Omental fat pad (tissue), 4 donors: ENCODE measurements around the gene AMBP. TPM values are rescaled to one million over a fixed set of nuclear protein-coding genes. Genes with fewer than 3 reads are reported as not detected.

Experiments used
- ATAC-seq: fragments of 150-250 bp; one replicate; pipeline ENCODE4 v1.9.1; 2016; ENCODE audit warnings: mild to moderate bottlenecking, moderate library complexity; ENCODE audit not compliant: low FRiP score
- DNase-seq: peaks from one replicate; pipeline ENCODE4 v3.0.0-alpha.2; 2019; ENCODE audit warnings: low spot score
- total RNA-seq, 4 donors: library from RNA; depleted of rRNA; stranded (reverse); fragments of >200 nt; gene quantifications; one replicate each; pipeline ENCODE4 v1.1.0, GENCODE V29; 2016
- TF ChIP-seq, protein P1 (sequence below), 3 donors: fragments of 450-650 bp; IDR thresholded peaks; one replicate each; pipeline ENCODE4 v1.5.1; 2016 to 2017; ENCODE audit warnings: antibody characterized with exemption in 3 of 3, mild to moderate bottlenecking in 3 of 3, moderate library complexity in 2 of 3

The AMBP gene
- total RNA-seq, 4 donors from 2014 or later = not detected

DNA sequence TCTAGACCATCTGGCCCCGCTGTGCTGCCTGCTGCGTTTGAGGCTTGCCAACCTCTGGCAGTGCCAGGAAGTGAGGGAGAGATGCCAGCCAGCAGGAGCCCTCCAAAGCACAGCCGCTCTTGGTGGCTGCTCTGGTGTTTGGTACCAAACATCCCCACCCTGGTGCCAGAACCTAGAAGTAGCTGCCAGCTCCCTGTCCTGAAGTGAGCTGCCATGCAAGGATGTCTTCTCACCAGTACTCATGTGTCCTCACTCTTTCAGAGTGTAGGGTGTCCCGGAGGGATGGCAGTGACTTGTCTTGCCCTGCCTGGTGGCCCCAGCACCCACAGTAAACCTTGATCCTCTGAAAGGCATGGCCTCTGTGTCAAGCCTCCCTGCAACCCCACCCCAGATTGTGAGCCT is 43.4 kb downstream of the AMBP start:
- TF ChIP-seq, protein P1, sequence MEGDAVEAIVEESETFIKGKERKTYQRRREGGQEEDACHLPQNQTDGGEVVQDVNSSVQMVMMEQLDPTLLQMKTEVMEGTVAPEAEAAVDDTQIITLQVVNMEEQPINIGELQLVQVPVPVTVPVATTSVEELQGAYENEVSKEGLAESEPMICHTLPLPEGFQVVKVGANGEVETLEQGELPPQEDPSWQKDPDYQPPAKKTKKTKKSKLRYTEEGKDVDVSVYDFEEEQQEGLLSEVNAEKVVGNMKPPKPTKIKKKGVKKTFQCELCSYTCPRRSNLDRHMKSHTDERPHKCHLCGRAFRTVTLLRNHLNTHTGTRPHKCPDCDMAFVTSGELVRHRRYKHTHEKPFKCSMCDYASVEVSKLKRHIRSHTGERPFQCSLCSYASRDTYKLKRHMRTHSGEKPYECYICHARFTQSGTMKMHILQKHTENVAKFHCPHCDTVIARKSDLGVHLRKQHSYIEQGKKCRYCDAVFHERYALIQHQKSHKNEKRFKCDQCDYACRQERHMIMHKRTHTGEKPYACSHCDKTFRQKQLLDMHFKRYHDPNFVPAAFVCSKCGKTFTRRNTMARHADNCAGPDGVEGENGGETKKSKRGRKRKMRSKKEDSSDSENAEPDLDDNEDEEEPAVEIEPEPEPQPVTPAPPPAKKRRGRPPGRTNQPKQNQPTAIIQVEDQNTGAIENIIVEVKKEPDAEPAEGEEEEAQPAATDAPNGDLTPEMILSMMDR (IDR thresholded peaks at IDR 0.05) = no peak
- no peak for ATAC-seq
- DNase-seq = no peak

DNA sequence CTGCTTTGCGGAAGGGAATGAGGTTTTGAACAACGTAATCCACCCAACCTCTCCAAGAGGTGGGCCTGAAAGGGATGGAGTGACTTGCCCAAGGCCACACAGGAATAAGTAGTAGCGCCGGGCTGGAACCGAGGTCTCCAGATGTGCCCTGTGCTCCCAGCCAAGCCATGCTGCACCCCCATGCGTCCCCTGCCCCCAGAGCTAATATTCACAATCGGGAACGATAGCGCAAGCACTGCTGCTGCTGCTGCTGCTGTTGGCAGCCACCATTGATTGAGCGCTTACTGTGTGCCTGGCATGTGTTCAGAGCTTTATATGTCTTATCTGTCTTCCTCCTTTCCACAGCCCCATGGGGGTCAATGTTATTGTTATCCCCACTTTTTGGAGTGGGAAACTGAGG is 43.9 kb downstream of the AMBP start:
- TF ChIP-seq, protein P1 (IDR thresholded peaks at IDR 0.05) = no peak
- no peak for ATAC-seq
- no peak for DNase-seq

DNA sequence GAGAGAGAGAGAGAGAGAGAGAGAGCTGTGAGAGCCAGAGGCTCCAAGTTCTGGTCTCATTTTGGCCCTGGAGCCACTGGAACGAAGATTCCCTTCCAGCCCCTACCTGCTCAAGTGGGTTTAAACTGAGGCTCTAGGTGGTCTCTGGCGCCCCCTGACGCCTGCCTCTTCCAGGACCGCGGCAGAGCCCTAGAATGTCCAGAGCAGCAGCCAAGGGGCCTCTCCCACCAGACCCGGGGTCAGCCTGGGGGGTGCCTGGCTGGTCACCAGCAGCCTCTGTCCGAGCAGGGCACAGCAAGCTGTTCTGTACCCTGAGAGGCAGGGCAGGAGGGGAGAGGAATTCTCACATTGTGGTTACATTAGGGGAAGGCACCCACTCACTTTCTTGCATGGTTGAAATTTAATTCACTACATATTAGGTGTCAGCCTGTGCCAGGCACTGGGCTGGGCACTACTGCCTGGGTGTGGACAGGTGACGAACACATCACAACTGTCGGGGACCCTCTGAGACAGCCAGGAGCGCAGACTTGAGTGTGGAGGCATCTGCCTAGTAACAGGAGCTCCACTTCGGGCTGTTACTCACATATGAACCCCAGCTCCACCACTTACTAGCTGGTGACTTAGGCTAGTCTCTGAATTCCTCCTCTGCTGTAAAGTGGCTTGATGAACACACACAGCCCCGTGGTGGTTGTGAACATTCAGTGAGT is 44.5 kb downstream of the AMBP start:
- no peak for DNase-seq
- ATAC-seq = no peak
- TF ChIP-seq, protein P1 (IDR thresholded peaks at IDR 0.05) = no peak

DNA sequence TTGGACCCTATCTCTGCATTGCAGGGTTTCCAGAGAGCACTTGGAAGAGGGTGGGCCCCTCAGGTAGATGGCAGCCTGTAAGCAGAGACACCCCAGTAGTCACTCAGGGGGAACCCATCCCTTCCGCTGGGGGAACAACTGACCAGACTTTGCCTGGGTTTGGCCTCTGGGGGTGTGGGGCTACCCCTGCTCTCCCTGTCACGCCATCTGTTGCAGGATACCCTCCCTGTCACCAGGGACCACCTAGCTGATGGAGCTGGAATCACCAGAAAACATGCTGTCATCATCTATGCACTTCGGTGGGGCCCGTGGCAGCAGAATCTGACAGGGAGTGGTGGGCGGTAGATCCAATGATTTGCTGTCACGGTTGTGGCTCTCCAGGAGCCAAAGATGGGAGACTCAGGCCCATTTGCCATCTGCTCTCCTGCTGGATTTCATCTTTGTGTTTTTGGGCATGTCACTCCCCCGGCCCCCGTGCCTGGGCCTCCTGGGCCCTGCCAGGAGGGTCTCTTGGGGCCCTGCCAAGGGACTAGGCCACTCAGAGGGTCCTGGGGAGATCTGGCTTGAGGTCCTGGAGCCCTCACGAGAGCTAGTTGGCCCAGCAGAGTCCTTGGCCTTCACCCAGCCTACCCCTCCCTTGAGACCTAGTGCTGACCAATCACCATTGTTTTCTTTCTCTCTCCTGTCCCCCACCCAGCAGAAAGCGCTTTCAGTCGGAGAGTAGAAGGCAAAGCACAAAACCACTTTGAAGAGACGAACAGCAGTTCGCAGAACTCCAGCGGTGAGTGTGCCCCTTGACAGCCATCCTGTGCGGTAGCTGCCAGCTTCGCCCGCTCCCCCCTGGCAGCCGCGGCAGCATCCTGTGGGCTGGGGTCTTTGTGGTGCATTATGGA is 45.9 kb downstream of the AMBP start:
- TF ChIP-seq, protein P1 (IDR thresholded peaks at IDR 0.05) = no peak
- DNase-seq = no peak
- no peak for ATAC-seq

GRCh38 chr9:114031037-114031630 is 47.0 kb downstream of the AMBP start:
- DNase-seq (no peak), ATAC-seq (no peak)
- TF ChIP-seq, protein P1 (IDR thresholded peaks at IDR 0.05) = no peak

- DNase-seq (no peak), ATAC-seq (no peak)
- TF ChIP-seq, protein P1 (IDR thresholded peaks at IDR 0.05) = no peak
These were observed 47.7 kb downstream of the AMBP start for GRCh38 chr9:114030364-114030763.
